Right atrium auricular region (tissue), 2 donors: ENCODE results near the gene PPM1E. TPM values are rescaled to one million over a fixed set of nuclear protein-coding genes. Genes with fewer than 3 reads are reported as not detected.
A peak's percentile ranks its signal among the peaks of the same experiment; 100 is the strongest.

Experiments
- DNase-seq: peaks from one replicate; pipeline ENCODE4 v3.0.0-alpha.2; 2019; ENCODE audit warnings: low spot score
- H3K27ac ChIP-seq, 2 donors: fragments of 200-600 bp; sonication (generic); 1 replicate in 1 of 2; 2 replicates in 1 of 2; pipeline ENCODE4 v1.5.1; 2016 to 2019
- H3K27me3 ChIP-seq, 2 donors: fragments of 200-600 bp; sonication (generic); one replicate each; pipeline versions ENCODE4 v1.5.1 to v1.6.0; 2017 to 2019
- H3K36me3 ChIP-seq: fragments of 200-600 bp; sonication (generic); one replicate; pipeline ENCODE4 v1.5.1; 2016
- H3K4me1 ChIP-seq, 2 donors: fragments of 200-600 bp; sonication (generic); one replicate each; pipeline versions ENCODE4 v1.5.1 to v1.6.0; 2017 to 2019
- H3K4me3 ChIP-seq, 2 donors: fragments of 200-600 bp; sonication (generic); 1 replicate in 1 of 2; 2 replicates in 1 of 2; pipeline ENCODE4 v1.5.1; 2017 to 2019; ENCODE audit warnings: mild to moderate bottlenecking in 1 of 2, moderate library complexity in 1 of 2
- H3K9me3 ChIP-seq, 2 donors: fragments of 200-600 bp; sonication (generic); one replicate each; pipeline ENCODE4 v1.5.1; 2019
- total RNA-seq, 2 donors: library from RNA; depleted of rRNA; stranded (reverse); fragments of >200 nt; gene quantifications; one replicate each; pipeline ENCODE4 v1.1.0, GENCODE V29; 2016
- TF ChIP-seq, protein P1 (sequence below), 2 donors: fragments of 200-600 bp; sonication (generic); IDR thresholded peaks; one replicate each; pipeline ENCODE4 v1.5.1; 2019; ENCODE audit warnings: antibody characterized with exemption in 2 of 2

PPM1E gene
- total RNA-seq, 2 donors from 2014 or later = 1.2 to 5.3 TPM

DNA sequence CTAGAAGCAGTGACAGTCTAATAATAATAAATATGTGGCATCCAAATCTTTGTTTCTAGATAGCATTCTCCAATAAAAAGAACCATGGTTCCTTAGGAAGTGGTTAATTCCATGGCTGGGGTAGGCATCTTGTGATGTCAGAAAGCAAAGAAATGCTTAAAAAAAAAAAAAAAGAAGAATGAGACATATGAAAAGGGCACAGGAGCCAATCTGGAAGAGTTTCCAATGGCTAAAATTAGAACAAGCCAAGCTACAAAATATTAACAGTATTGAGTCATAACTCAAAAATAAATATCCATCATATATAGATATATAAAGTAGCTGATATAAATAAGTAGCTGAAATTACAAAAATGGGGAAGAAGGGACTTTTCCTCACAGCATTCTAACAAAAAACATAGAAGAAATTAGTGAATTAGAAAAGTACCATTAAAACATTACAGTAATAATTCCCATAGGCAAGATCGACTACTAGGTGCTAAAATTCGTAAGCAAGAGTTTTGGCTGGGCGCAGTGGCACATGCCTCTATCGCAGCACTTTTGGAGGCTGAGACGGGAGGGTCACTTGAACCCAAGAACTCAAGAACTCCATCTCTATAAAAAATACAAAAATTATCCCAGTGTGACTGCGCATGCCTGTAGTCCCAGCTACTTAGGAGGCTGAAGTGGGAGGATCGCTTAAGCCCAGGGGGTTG is 239.7 kb downstream of the PPM1E start:
- H3K4me1 ChIP-seq = peaks cover 0 to 13% of the 10 kb centered on the region in 2 donors
- H3K27me3 ChIP-seq = no peaks in the 10 kb centered on the region
- TF ChIP-seq, protein P1, sequence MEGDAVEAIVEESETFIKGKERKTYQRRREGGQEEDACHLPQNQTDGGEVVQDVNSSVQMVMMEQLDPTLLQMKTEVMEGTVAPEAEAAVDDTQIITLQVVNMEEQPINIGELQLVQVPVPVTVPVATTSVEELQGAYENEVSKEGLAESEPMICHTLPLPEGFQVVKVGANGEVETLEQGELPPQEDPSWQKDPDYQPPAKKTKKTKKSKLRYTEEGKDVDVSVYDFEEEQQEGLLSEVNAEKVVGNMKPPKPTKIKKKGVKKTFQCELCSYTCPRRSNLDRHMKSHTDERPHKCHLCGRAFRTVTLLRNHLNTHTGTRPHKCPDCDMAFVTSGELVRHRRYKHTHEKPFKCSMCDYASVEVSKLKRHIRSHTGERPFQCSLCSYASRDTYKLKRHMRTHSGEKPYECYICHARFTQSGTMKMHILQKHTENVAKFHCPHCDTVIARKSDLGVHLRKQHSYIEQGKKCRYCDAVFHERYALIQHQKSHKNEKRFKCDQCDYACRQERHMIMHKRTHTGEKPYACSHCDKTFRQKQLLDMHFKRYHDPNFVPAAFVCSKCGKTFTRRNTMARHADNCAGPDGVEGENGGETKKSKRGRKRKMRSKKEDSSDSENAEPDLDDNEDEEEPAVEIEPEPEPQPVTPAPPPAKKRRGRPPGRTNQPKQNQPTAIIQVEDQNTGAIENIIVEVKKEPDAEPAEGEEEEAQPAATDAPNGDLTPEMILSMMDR (IDR thresholded peaks at IDR 0.05) = no peak
- peaks cover 8% of the 10 kb centered on the region for H3K36me3 ChIP-seq
- H3K4me3 ChIP-seq = no peak overlapping the region
- DNase-seq = no peak
- no peaks in the 10 kb centered on the region for H3K9me3 ChIP-seq
- peak overlapping the region in 1 of 2 donors; percentile 6 for H3K27ac ChIP-seq

GRCh38 chr17:58996968-58997367 is 241.3 kb downstream of the PPM1E start:
- TF ChIP-seq, protein P1 (IDR thresholded peaks at IDR 0.05) = no peak
- Histone ChIP-seq H3K27ac (no peak overlapping the region), H3K9me3 (no peaks in the 10 kb centered on the region), H3K27me3 (no peaks in the 10 kb centered on the region), H3K4me3 (no peak overlapping the region), H3K36me3 (peaks cover 8% of the 10 kb centered on the region), H3K4me1 (peaks cover 0 to 9% of the 10 kb centered on the region in 2 donors)
- DNase-seq = no peak

DNA sequence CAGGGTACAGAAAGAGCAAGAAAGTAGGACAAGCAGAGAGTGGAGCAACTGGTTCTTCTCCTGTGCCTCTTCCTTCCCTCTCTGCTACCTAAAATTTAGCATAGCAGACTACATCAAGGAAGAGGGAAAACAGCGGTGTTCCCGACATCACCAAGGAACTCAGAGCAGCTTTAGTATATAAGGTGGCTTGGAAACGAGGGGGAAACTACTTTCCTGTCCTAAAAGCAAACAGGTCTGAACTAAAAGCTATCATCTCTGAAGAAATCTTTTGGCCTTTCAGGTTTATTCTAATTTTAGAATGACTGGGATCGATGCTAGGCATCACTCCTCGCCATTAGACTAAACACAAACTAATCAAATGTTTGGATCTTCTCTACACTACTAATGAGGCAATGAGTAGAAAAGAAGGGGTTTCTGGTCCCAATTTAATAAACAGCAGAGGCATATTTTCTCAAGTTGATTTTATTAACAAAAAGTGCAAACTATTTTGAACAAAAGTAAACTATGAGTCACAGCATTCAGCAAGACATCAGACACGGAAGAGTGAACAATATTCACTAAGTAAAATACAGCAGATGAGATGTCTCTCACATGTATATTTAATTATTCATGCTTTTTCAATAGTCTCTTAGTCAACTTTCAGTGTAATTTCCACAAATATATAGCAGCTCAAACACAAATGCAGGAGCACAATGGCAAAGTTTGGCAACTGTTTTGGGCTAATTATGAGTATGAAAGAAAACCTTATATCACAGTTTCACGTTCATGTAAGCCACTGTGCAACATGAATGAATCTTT is 242.3 kb downstream of the PPM1E start:
- Histone ChIP-seq H3K4me3 (no peak overlapping the region), H3K27me3 (no peaks in the 10 kb centered on the region), H3K36me3 (peaks cover 8% of the 10 kb centered on the region), H3K27ac (no peak overlapping the region), H3K4me1 (peaks cover 0 to 3% of the 10 kb centered on the region in 2 donors), H3K9me3 (no peaks in the 10 kb centered on the region)
- TF ChIP-seq, protein P1 (IDR thresholded peaks at IDR 0.05) = no peak
- no peak for DNase-seq

DNA sequence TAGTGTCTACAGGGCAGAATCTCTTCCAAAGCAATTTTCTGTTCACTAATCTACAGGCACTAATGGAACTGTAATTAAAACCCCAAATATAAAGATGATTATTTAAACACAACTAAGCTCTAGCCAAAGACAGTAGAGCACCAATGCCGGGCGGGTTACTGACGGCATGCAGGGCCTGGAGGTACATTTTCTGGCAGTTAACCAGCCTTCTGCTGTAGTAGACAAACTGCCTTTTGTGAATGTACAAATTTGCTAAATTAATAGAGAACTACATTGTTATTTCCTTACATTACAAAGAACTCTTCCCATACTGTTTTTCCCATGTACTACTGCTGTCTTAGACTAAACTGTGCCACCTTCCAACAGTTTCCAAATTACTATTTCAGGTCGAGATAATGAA is 243.2 kb downstream of the PPM1E start:
- Histone ChIP-seq H3K36me3 (peaks cover 8% of the 10 kb centered on the region), H3K27me3 (no peaks in the 10 kb centered on the region), H3K4me1 (peaks cover 0 to 3% of the 10 kb centered on the region in 2 donors), H3K4me3 (no peak overlapping the region), H3K27ac (no peak overlapping the region), H3K9me3 (no peaks in the 10 kb centered on the region)
- TF ChIP-seq, protein P1 (IDR thresholded peaks at IDR 0.05) = no peak
- no peak for DNase-seq

DNA sequence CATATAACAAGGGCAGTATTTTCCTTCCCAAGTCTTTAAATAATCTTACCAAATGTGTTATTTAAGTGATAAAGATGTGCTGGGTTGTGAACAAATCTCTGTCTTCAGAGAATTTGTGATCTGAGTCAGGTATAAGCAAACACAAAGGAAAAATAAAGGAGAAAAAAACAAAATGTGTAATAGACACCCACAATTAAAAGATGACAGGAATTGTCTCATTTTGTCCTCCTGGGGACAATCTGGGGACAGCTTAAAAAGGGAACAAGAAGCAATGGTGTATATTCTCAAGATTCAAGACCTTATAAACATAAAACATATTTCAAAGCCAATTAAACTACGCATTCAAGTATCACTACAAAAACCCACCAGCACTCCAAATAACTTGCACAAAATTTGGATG is 243.8 kb downstream of the PPM1E start:
- Histone ChIP-seq H3K27me3 (no peaks in the 10 kb centered on the region), H3K4me3 (no peak overlapping the region), H3K9me3 (no peaks in the 10 kb centered on the region), H3K27ac (no peak overlapping the region), H3K4me1 (peaks cover 0 to 4% of the 10 kb centered on the region in 2 donors), H3K36me3 (peaks cover 8% of the 10 kb centered on the region)
- no peak for DNase-seq
- TF ChIP-seq, protein P1 (IDR thresholded peaks at IDR 0.05) = no peak
